Measurements from ENCODE around the gene ZNF783. TPM values are rescaled to one million over a fixed set of nuclear protein-coding genes. Genes with fewer than 3 reads are reported as not detected.
"Not testable (repeated sequence)": the region's sequence is repeated elsewhere in the genome, so short reads cannot be mapped to it uniquely, and the experiment has no call there.

Gene ZNF783
- polyA plus RNA-seq, 1 donor (not counting 4 experiments of a cell fraction or from before 2014, with no cell fraction given), result 4.2 TPM

DNA sequence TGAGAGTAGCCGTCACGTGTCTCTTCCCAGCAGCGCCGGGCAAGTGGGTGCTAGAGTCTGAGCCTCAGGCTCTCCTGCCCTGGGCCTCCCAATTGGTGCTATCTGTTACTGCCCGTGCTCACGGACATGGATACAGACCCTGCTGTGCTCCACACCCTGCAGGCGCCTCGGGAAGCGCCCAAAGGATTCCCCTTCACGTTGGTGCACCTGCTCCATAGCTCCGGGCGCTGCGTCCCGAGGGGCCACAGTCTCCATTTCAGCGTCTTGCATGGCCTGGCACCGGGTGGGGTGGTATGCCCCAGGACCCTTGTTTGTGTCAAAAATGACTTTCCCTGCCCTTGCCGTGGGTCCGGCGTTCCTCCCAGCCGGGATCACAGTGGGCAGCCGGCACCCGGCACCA lies 36.3 kb upstream of the ZNF783 start:
- H3K9me1 ChIP-seq (ENCODE audit: control insufficient read depth, extremely low read depth, insufficient read depth, low read length), result no peaks in the 10 kb centered on the region
- no peak overlapping the region for H3K9ac ChIP-seq (ENCODE audit: control insufficient read depth, extremely low read depth, insufficient read depth, low read length)
- FAIRE-seq, result no peak
- no peak overlapping the region for H3K4me2 ChIP-seq (ENCODE audit: control insufficient read depth, extremely low read depth, insufficient read depth, low read depth, low read length)
- TF ChIP-seq, protein P1, sequence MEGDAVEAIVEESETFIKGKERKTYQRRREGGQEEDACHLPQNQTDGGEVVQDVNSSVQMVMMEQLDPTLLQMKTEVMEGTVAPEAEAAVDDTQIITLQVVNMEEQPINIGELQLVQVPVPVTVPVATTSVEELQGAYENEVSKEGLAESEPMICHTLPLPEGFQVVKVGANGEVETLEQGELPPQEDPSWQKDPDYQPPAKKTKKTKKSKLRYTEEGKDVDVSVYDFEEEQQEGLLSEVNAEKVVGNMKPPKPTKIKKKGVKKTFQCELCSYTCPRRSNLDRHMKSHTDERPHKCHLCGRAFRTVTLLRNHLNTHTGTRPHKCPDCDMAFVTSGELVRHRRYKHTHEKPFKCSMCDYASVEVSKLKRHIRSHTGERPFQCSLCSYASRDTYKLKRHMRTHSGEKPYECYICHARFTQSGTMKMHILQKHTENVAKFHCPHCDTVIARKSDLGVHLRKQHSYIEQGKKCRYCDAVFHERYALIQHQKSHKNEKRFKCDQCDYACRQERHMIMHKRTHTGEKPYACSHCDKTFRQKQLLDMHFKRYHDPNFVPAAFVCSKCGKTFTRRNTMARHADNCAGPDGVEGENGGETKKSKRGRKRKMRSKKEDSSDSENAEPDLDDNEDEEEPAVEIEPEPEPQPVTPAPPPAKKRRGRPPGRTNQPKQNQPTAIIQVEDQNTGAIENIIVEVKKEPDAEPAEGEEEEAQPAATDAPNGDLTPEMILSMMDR (optimal IDR thresholded peaks at IDR 0.05 in 1 of 3, IDR thresholded peaks at IDR 0.05 in 1 of 3, conservative IDR thresholded peaks at IDR 0.05 in 1 of 3; ENCODE audit: extremely low read depth in 1 of 3, insufficient read depth in 2 of 3, low read length in 3 of 3), result no peak
- no peak for TF ChIP-seq EZH2 (IDR thresholded peaks at IDR 0.05; ENCODE audit: low read length)
- H3K36me3 ChIP-seq (ENCODE audit: control insufficient read depth in 2 of 2, extremely low read depth in 1 of 2, insufficient read depth in 2 of 2, low read length in 2 of 2), result peaks cover 16 to 19% of the 10 kb centered on the region in 2 experiments
- no peaks in the 10 kb centered on the region for H3K4me1 ChIP-seq (ENCODE audit: control insufficient read depth, extremely low read depth, insufficient read depth, low read length)
- H3K27ac ChIP-seq (ENCODE audit: control insufficient read depth, insufficient read depth, low read length), result no peak overlapping the region
- no peaks in the 10 kb centered on the region for H3K27me3 ChIP-seq (ENCODE audit: control insufficient read depth, extremely low read depth, insufficient read depth, low read length)
- dilution Hi-C loops (cut with MboI; ENCODE audit: extremely low pct_ligation_motif_present, low sequenced_read_pairs), result no loop called here
- H4K20me1 ChIP-seq (ENCODE audit: control insufficient read depth, extremely low read depth, insufficient read depth, low read length), result no peaks in the 10 kb centered on the region
- H3K9me3 ChIP-seq (ENCODE audit: control insufficient read depth, low read depth, low read length), result no peaks in the 10 kb centered on the region
- DNase-seq (ENCODE audit: low read depth, low spot score), result no peak
- H2AFZ ChIP-seq (ENCODE audit: control insufficient read depth, low read length), result no peak overlapping the region
- H3K4me3 ChIP-seq (ENCODE audit: control insufficient read depth in 2 of 3, extremely low read depth in 1 of 3, insufficient read depth in 2 of 3, low read depth in 1 of 3, low read length in 3 of 3), result no peak overlapping the region
- peaks cover 3% of the 10 kb centered on the region for H3K79me2 ChIP-seq (ENCODE audit: control insufficient read depth, insufficient read depth, low read length)

DNA sequence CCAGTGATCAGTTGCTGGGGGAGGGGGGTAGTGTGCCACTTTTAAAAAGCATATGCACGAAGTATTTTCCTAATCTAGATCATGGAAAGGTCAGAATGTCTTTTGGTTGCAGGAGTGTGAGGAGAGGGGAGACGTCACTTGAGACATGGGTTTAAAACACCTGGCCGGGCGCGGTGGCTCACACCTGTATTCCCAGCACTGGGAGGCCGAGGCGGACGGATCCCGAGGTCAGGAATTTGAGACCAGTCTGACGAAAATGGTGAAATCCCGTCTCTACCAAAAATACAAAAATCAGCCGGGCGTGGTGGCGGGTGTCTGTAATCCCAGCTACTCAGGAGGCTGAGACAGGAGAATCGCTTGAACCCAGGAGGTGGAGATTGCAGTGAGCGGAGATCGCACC lies 35.6 kb upstream of the ZNF783 start:
- DNase-seq (ENCODE audit: low read depth, low spot score), result not testable (repeated sequence)

DNA sequence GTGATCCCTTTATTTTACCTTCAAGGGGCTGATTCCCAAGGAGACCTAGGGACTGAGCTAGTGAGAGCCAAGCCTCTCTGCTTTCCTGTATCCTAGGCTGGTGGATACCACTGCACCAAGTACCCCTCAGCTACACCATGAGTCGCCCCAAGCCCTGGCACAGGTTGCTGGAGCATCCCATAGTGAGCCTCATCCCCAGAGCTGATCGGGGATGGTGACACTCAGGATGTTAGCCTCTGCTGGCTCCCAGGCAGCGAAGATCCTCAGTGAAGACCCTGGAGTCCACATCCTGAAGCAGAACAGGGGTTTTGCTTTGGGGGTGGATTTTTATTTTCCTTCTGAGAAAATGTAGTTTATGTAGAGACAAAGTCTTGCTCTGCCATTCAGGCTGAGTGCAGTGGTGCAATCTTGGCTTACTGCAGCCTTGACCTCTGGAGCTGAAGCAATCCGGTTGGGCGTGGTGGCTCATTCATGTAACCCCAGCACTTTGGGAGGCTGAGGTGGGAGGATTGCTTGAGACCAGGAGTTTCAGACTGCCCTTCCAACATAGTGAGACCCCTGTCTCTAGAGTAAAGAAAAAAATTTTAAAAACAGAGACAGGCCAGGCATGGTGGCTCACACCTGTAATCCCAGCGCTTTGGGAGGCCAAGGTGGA lies 35.0 kb upstream of the ZNF783 start:
- H3K79me2 ChIP-seq (ENCODE audit: control insufficient read depth, insufficient read depth, low read length), result no peaks in the 10 kb centered on the region
- no peaks in the 10 kb centered on the region for H3K27me3 ChIP-seq (ENCODE audit: control insufficient read depth, extremely low read depth, insufficient read depth, low read length)
- no peak overlapping the region for H2AFZ ChIP-seq (ENCODE audit: control insufficient read depth, low read length)
- no peak overlapping the region for H3K27ac ChIP-seq (ENCODE audit: control insufficient read depth, insufficient read depth, low read length)
- H3K4me3 ChIP-seq (ENCODE audit: control insufficient read depth in 2 of 3, extremely low read depth in 1 of 3, insufficient read depth in 2 of 3, low read depth in 1 of 3, low read length in 3 of 3), result no peak overlapping the region
- FAIRE-seq (no peak), DNase-seq (ENCODE audit: low read depth, low spot score) (no peak)
- H3K9me3 ChIP-seq (ENCODE audit: control insufficient read depth, low read depth, low read length), result no peaks in the 10 kb centered on the region
- H3K4me1 ChIP-seq (ENCODE audit: control insufficient read depth, extremely low read depth, insufficient read depth, low read length), result peaks cover 5% of the 10 kb centered on the region
- H3K4me2 ChIP-seq (ENCODE audit: control insufficient read depth, extremely low read depth, insufficient read depth, low read depth, low read length), result no peak overlapping the region
- no peaks in the 10 kb centered on the region for H3K9me1 ChIP-seq (ENCODE audit: control insufficient read depth, extremely low read depth, insufficient read depth, low read length)
- H3K9ac ChIP-seq (ENCODE audit: control insufficient read depth, extremely low read depth, insufficient read depth, low read length), result no peak overlapping the region
- TF ChIP-seq EZH2 (IDR thresholded peaks at IDR 0.05; ENCODE audit: low read length), result no peak
- TF ChIP-seq, protein P1 (optimal IDR thresholded peaks at IDR 0.05 in 1 of 3, IDR thresholded peaks at IDR 0.05 in 1 of 3, conservative IDR thresholded peaks at IDR 0.05 in 1 of 3; ENCODE audit: extremely low read depth in 1 of 3, insufficient read depth in 2 of 3, low read length in 3 of 3), result no peak
- H4K20me1 ChIP-seq (ENCODE audit: control insufficient read depth, extremely low read depth, insufficient read depth, low read length), result no peaks in the 10 kb centered on the region
- H3K36me3 ChIP-seq (ENCODE audit: control insufficient read depth in 2 of 2, extremely low read depth in 1 of 2, insufficient read depth in 2 of 2, low read length in 2 of 2), result peaks cover 8 to 11% of the 10 kb centered on the region in 2 experiments
- dilution Hi-C loops (cut with MboI; ENCODE audit: extremely low pct_ligation_motif_present, low sequenced_read_pairs), result no loop called here

More for the DNA sequence above, 35.6 kb upstream of the ZNF783 start:
- H3K79me2 ChIP-seq (ENCODE audit: control insufficient read depth, insufficient read depth, low read length); H3K27ac ChIP-seq (ENCODE audit: control insufficient read depth, insufficient read depth, low read length); dilution Hi-C loops (cut with MboI; ENCODE audit: extremely low pct_ligation_motif_present, low sequenced_read_pairs); H3K9me3 ChIP-seq (ENCODE audit: control insufficient read depth, low read depth, low read length); H3K4me2 ChIP-seq (ENCODE audit: control insufficient read depth, extremely low read depth, insufficient read depth, low read depth, low read length); H3K4me1 ChIP-seq (ENCODE audit: control insufficient read depth, extremely low read depth, insufficient read depth, low read length); H2AFZ ChIP-seq (ENCODE audit: control insufficient read depth, low read length); FAIRE-seq; H3K27me3 ChIP-seq (ENCODE audit: control insufficient read depth, extremely low read depth, insufficient read depth, low read length); H3K9me1 ChIP-seq (ENCODE audit: control insufficient read depth, extremely low read depth, insufficient read depth, low read length); H3K9ac ChIP-seq (ENCODE audit: control insufficient read depth, extremely low read depth, insufficient read depth, low read length); H3K4me3 ChIP-seq (ENCODE audit: control insufficient read depth in 2 of 3, extremely low read depth in 1 of 3, insufficient read depth in 2 of 3, low read depth in 1 of 3, low read length in 3 of 3); H4K20me1 ChIP-seq (ENCODE audit: control insufficient read depth, extremely low read depth, insufficient read depth, low read length): not testable (repeated sequence)
- H3K36me3 ChIP-seq (ENCODE audit: control insufficient read depth in 2 of 2, extremely low read depth in 1 of 2, insufficient read depth in 2 of 2, low read length in 2 of 2), result peaks cover 12 to 14% of the 10 kb centered on the region in 2 experiments
